GM18498 (cell line): ENCODE data around the gene ZNF20.
A peak's percentile ranks its signal among the peaks of the same experiment; 100 is the strongest.
"Not testable (repeated sequence)": the region's sequence is repeated elsewhere in the genome, so short reads cannot be mapped to it uniquely, and the experiment has no call there.

Source experiments
- ATAC-seq: cut with Tn5 transposase; IDR thresholded peaks from one replicate; pipeline ENCODE4 v1.9.1; 2021; ENCODE audit warnings: mild to moderate bottlenecking, moderate library complexity; ENCODE audit not compliant: unreplicated experiment

ZNF20 gene

GRCh38 chr19:12113121-12113520 lies 27.0 kb downstream of the ZNF20 start:
- no peak for ATAC-seq

GRCh38 chr19:12112701-12113100 lies 27.4 kb downstream of the ZNF20 start:
- ATAC-seq: no peak

GRCh38 chr19:12111943-12112637 lies 28.1 kb downstream of the ZNF20 start:
- ATAC-seq: no peak

- ATAC-seq: no peak
Observed at GRCh38 chr19:12111176-12111575, 29.0 kb downstream of the ZNF20 start.

- ATAC-seq: not testable (repeated sequence)
Observed at GRCh38 chr19:12103909-12104308, 36.2 kb downstream of the ZNF20 start.

- ATAC-seq: no peak
Observed at GRCh38 chr19:12098040-12098439, 42.1 kb downstream of the ZNF20 start.

- ATAC-seq: no peak
Observed at GRCh38 chr19:12095111-12095790, 44.9 kb downstream of the ZNF20 start.

GRCh38 chr19:12093777-12094176 lies 46.4 kb downstream of the ZNF20 start:
- ATAC-seq: no peak

GRCh38 chr19:12092956-12093355 lies 47.2 kb downstream of the ZNF20 start:
- ATAC-seq: no peak

GRCh38 chr19:12092065-12092867 lies 47.9 kb downstream of the ZNF20 start:
- peak; percentile 65 for ATAC-seq

- ATAC-seq: no peak
Observed at GRCh38 chr19:12090807-12091206, 49.3 kb downstream of the ZNF20 start.

GRCh38 chr19:12085074-12085818 lies 54.9 kb downstream of the ZNF20 start:
- no peak for ATAC-seq

- ATAC-seq: not testable (repeated sequence)
Observed at GRCh38 chr19:12083336-12083735, 56.8 kb downstream of the ZNF20 start.
